ENCODE results near the gene GALNT7. TPM values are rescaled to one million over a fixed set of nuclear protein-coding genes. Genes with fewer than 3 reads are reported as not detected.

Gene GALNT7
- total RNA-seq, 1 experiment from 2014 or later: 156 TPM

DNA sequence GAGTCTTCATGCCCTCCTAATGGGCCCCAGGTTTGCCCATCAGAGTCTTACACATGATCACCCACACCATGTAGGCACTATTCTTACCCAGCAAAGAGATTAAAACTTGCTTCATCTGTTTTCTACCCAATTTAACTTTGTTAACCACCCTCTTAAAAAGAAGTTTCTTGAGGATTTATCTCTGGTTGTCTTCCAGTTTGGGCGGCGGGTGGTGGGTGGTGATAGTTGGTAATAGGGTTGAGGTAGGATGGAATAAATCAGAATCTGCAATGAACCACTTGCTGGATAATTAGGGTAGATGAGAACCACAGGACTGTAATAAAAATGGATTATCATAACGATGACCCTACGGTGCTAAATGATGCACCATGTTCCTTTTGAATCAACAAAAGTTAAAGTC, 30.9 kb downstream of the GALNT7 start:
- DNase-seq (ENCODE audit: low read depth, low spot score) (no peak), ATAC-seq (no peak)
- H3K36me3 ChIP-seq (ENCODE audit: control insufficient read depth, insufficient read depth, low read length): no peaks in the 10 kb centered on the region; the same call in 1 of the 2 replicates
- in situ Hi-C loops (cut with HindIII; ENCODE audit: low pct_unique_long_range_greater_than_20kb, low sequenced_read_pairs) (no loop called here), intact Hi-C loops (cut with micrococcal nuclease; ENCODE audit: unreplicated experiment) (no loop called here)
- no peak overlapping the region for H3K4me3 ChIP-seq (ENCODE audit: low read depth in 2 of 2, low read length in 2 of 2)
- TF ChIP-seq REST (IDR thresholded peaks at IDR 0.05; ENCODE audit: insufficient read depth in 1 of 2, low read depth in 2 of 2, low read length in 1 of 2) (no peak), TCF7L2 (IDR thresholded peaks at IDR 0.05; ENCODE audit: low read depth, low read length) (no peak), SIN3A (IDR thresholded peaks at IDR 0.05; ENCODE audit: borderline replicate concordance, insufficient read depth, low read depth, low read length) (no peak), POLR2AphosphoS5 (IDR thresholded peaks at IDR 0.05; ENCODE audit: low read depth, low read length) (no peak)
- TF ChIP-seq, protein P1, sequence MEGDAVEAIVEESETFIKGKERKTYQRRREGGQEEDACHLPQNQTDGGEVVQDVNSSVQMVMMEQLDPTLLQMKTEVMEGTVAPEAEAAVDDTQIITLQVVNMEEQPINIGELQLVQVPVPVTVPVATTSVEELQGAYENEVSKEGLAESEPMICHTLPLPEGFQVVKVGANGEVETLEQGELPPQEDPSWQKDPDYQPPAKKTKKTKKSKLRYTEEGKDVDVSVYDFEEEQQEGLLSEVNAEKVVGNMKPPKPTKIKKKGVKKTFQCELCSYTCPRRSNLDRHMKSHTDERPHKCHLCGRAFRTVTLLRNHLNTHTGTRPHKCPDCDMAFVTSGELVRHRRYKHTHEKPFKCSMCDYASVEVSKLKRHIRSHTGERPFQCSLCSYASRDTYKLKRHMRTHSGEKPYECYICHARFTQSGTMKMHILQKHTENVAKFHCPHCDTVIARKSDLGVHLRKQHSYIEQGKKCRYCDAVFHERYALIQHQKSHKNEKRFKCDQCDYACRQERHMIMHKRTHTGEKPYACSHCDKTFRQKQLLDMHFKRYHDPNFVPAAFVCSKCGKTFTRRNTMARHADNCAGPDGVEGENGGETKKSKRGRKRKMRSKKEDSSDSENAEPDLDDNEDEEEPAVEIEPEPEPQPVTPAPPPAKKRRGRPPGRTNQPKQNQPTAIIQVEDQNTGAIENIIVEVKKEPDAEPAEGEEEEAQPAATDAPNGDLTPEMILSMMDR (IDR thresholded peaks at IDR 0.05): no peak
- BruUV-seq (replicated peaks): no TSS peak
- H3K27me3 ChIP-seq (ENCODE audit: control insufficient read depth, insufficient read depth, low read length): no peaks in the 10 kb centered on the region
- peaks cover 33% of the 10 kb centered on the region for H3K4me1 ChIP-seq (ENCODE audit: control insufficient read depth, insufficient read depth, low read length)
- H3K27ac ChIP-seq (ENCODE audit: low read length): peak overlapping the region; percentile 85
- POLR2A ChIA-PET: no interaction called here
- 0 out of 2 replicates have a peak, but pooled peaks cover 3% of the 10 kb centered on the region for H3K9me3 ChIP-seq (ENCODE audit: control insufficient read depth, insufficient read depth, low read depth, low read length)
- CTCF ChIA-PET: no interaction called here

GRCh38 chr4:173200103-173200884, 31.7 kb downstream of the GALNT7 start:
- H3K4me3 ChIP-seq (ENCODE audit: low read depth in 2 of 2, low read length in 2 of 2): no peak overlapping the region
- ATAC-seq: no peak
- intact Hi-C loops (cut with micrococcal nuclease; ENCODE audit: unreplicated experiment): no loop called here
- BruUV-seq (replicated peaks): TSS peak; percentile 3
- peak overlapping the region; percentile 79 for H3K27ac ChIP-seq (ENCODE audit: low read length)
- in situ Hi-C loops (cut with HindIII; ENCODE audit: low pct_unique_long_range_greater_than_20kb, low sequenced_read_pairs): no loop called here
- DNase-seq (ENCODE audit: low read depth, low spot score): no peak
- H3K4me1 ChIP-seq (ENCODE audit: control insufficient read depth, insufficient read depth, low read length): peaks cover 27% of the 10 kb centered on the region
- no peaks in the 10 kb centered on the region; the same call in 1 of the 2 replicates for H3K36me3 ChIP-seq (ENCODE audit: control insufficient read depth, insufficient read depth, low read length)
- ChIA-PET CTCF (interaction anchor here (0.7 kb wide), 1 partner anchor 844 kb away, joined by 3 read pairs; no protein-coding TSS in a partner anchor), POLR2A (no interaction called here)
- H3K9me3 ChIP-seq (ENCODE audit: control insufficient read depth, insufficient read depth, low read depth, low read length): 0 out of 2 replicates have a peak, but pooled peaks cover 3% of the 10 kb centered on the region
- no peaks in the 10 kb centered on the region for H3K27me3 ChIP-seq (ENCODE audit: control insufficient read depth, insufficient read depth, low read length)
- TF ChIP-seq POLR2AphosphoS5 (IDR thresholded peaks at IDR 0.05; ENCODE audit: low read depth, low read length): no peak
- no peak for TF ChIP-seq REST (IDR thresholded peaks at IDR 0.05; ENCODE audit: insufficient read depth in 1 of 2, low read depth in 2 of 2, low read length in 1 of 2)
- no peak for TF ChIP-seq SIN3A (IDR thresholded peaks at IDR 0.05; ENCODE audit: borderline replicate concordance, insufficient read depth, low read depth, low read length)
- TF ChIP-seq, protein P1 (IDR thresholded peaks at IDR 0.05): no peak
- TF ChIP-seq TCF7L2 (IDR thresholded peaks at IDR 0.05; ENCODE audit: low read depth, low read length): no peak
